Measurements from ENCODE around the gene PROM1.
A peak's percentile ranks its signal among the peaks of the same experiment; 100 is the strongest.

The PROM1 gene

GRCh38 chr4:16092682-16093319, 9.0 kb upstream of the PROM1 start:
- no peak overlapping the region for H3K9ac ChIP-seq (ENCODE audit: low read depth, low read length, poor library complexity, severe bottlenecking)
- peaks cover 18% of the 10 kb centered on the region for H3K4me1 ChIP-seq (ENCODE audit: insufficient read depth, low read length, poor library complexity, severe bottlenecking)
- H2AFZ ChIP-seq (ENCODE audit: low read length), result no peak overlapping the region
- TF ChIP-seq EZH2phosphoT487 (IDR thresholded peaks at IDR 0.05; ENCODE audit: borderline replicate concordance) (no peak), CTCF (conservative IDR thresholded peaks at IDR 0.05; ENCODE audit: low read length) (no peak)
- H3F3A ChIP-seq (ENCODE audit: low read depth), result no peaks in the 10 kb centered on the region
- no peaks in the 10 kb centered on the region for H3K9me3 ChIP-seq (ENCODE audit: insufficient read depth, low read depth, low read length)
- H3K4me3 ChIP-seq (ENCODE audit: low read length, poor library complexity, severe bottlenecking), result no peak overlapping the region
- no peaks in the 10 kb centered on the region for H3K27me3 ChIP-seq (ENCODE audit: insufficient read depth, low read length, poor library complexity, severe bottlenecking)
- H3K4me2 ChIP-seq (ENCODE audit: low read depth, low read length, poor library complexity, severe bottlenecking), result no peak overlapping the region
- no peaks in the 10 kb centered on the region for H3K9me2 ChIP-seq (replicated peaks; ENCODE audit: low read depth, low read length)
- H3K79me2 ChIP-seq (ENCODE audit: insufficient read depth, low read length), result no peaks in the 10 kb centered on the region
- no peaks in the 10 kb centered on the region for H4K20me1 ChIP-seq (ENCODE audit: insufficient read depth, low read length, poor library complexity, severe bottlenecking)
- H3K36me3 ChIP-seq (ENCODE audit: insufficient read depth, low read length), result no peaks in the 10 kb centered on the region

GRCh38 chr4:16090096-16090705, 6.4 kb upstream of the PROM1 start:
- H3K4me2 ChIP-seq (ENCODE audit: low read depth, low read length, poor library complexity, severe bottlenecking), result no peak overlapping the region
- TF ChIP-seq CTCF (conservative IDR thresholded peaks at IDR 0.05; ENCODE audit: low read length) (no peak), EZH2phosphoT487 (IDR thresholded peaks at IDR 0.05; ENCODE audit: borderline replicate concordance) (no peak)

GRCh38 chr4:16089156-16089555, 5.3 kb upstream of the PROM1 start:
- Histone ChIP-seq H3F3A (ENCODE audit: low read depth) (no peaks in the 10 kb centered on the region), H2AFZ (ENCODE audit: low read length) (no peak overlapping the region), H3K4me3 (ENCODE audit: low read length, poor library complexity, severe bottlenecking) (no peak overlapping the region), H3K4me1 (ENCODE audit: insufficient read depth, low read length, poor library complexity, severe bottlenecking) (peaks cover 19% of the 10 kb centered on the region), H4K20me1 (ENCODE audit: insufficient read depth, low read length, poor library complexity, severe bottlenecking) (no peaks in the 10 kb centered on the region), H3K9me3 (ENCODE audit: insufficient read depth, low read depth, low read length) (no peaks in the 10 kb centered on the region), H3K27me3 (ENCODE audit: insufficient read depth, low read length, poor library complexity, severe bottlenecking) (no peaks in the 10 kb centered on the region), H3K9me2 (replicated peaks; ENCODE audit: low read depth, low read length) (no peaks in the 10 kb centered on the region), H3K79me2 (ENCODE audit: insufficient read depth, low read length) (no peaks in the 10 kb centered on the region), H3K9ac (ENCODE audit: low read depth, low read length, poor library complexity, severe bottlenecking) (no peak overlapping the region), H3K36me3 (ENCODE audit: insufficient read depth, low read length) (no peaks in the 10 kb centered on the region), H3K4me2 (ENCODE audit: low read depth, low read length, poor library complexity, severe bottlenecking) (no peak overlapping the region)
- TF ChIP-seq EZH2phosphoT487 (IDR thresholded peaks at IDR 0.05; ENCODE audit: borderline replicate concordance) (no peak), CTCF (conservative IDR thresholded peaks at IDR 0.05; ENCODE audit: low read length) (no peak)

More at GRCh38 chr4:16090096-16090705, 6.4 kb upstream of the PROM1 start:
- Histone ChIP-seq H3K9me3 (ENCODE audit: insufficient read depth, low read depth, low read length) (no peaks in the 10 kb centered on the region), H3K27me3 (ENCODE audit: insufficient read depth, low read length, poor library complexity, severe bottlenecking) (no peaks in the 10 kb centered on the region), H3K4me1 (ENCODE audit: insufficient read depth, low read length, poor library complexity, severe bottlenecking) (peaks cover 23% of the 10 kb centered on the region), H3K9ac (ENCODE audit: low read depth, low read length, poor library complexity, severe bottlenecking) (no peak overlapping the region), H3F3A (ENCODE audit: low read depth) (no peaks in the 10 kb centered on the region), H3K36me3 (ENCODE audit: insufficient read depth, low read length) (no peaks in the 10 kb centered on the region), H4K20me1 (ENCODE audit: insufficient read depth, low read length, poor library complexity, severe bottlenecking) (no peaks in the 10 kb centered on the region), H3K4me3 (ENCODE audit: low read length, poor library complexity, severe bottlenecking) (no peak overlapping the region), H3K9me2 (replicated peaks; ENCODE audit: low read depth, low read length) (no peaks in the 10 kb centered on the region), H3K79me2 (ENCODE audit: insufficient read depth, low read length) (no peaks in the 10 kb centered on the region), H2AFZ (ENCODE audit: low read length) (peak overlapping the region; percentile 72)
